HepG2 (cell line): ENCODE results near the gene RPH3AL. TPM values are rescaled to one million over a fixed set of nuclear protein-coding genes. Genes with fewer than 3 reads are reported as not detected.
A peak's percentile ranks its signal among the peaks of the same experiment; 100 is the strongest.

Experiments
- KDM5B ChIP-seq: sonication (generic); formaldehyde crosslinking; IDR thresholded peaks from 2 replicates; pipeline ENCODE4 v1.4.0; 2020; ENCODE audit warnings: missing genetic modification reagents, mild to moderate bottlenecking, borderline replicate concordance
- LCORL ChIP-seq, 2 experiments: fragments of 450-650 bp in 1 of 2; sonication (generic) in 1 of 2; formaldehyde crosslinking in 1 of 2; IDR thresholded peaks; 2 replicates each; pipeline versions ENCODE4 v1.5.0 to v1.6.1; 2017 to 2020; ENCODE audit warnings: antibody characterized with exemption in 1 of 2, missing genetic modification reagents in 1 of 2
- PITX1 ChIP-seq: sonication (generic); formaldehyde crosslinking; IDR thresholded peaks from 2 replicates; pipeline ENCODE4 v1.5.1; 2020; ENCODE audit warnings: mild to moderate bottlenecking, missing genetic modification reagents
- RAD21 ChIP-seq: fragments of 450-650 bp; formaldehyde crosslinking; IDR thresholded peaks from 2 replicates; pipeline ENCODE4 v1.5.0; 2020; ENCODE audit warnings: mild to moderate bottlenecking
- RELA ChIP-seq: sonication (generic); formaldehyde crosslinking; IDR thresholded peaks from 2 replicates; pipeline ENCODE4 v1.4.0; 2020; ENCODE audit warnings: missing genetic modification reagents
- SP1 ChIP-seq, 2 experiments: fragments of 450-650 bp in 1 of 2; sonication (generic) in 1 of 2; formaldehyde crosslinking in 1 of 2; IDR thresholded peaks; 2 replicates each; pipeline versions ENCODE4 v1.4.0 to v1.6.1; 2016 to 2020; ENCODE audit warnings: missing genetic modification reagents in 1 of 2
- TOPORS ChIP-seq: sonication (generic); formaldehyde crosslinking; IDR thresholded peaks from 2 replicates; pipeline ENCODE4 v1.8.0; 2023; ENCODE audit warnings: mild to moderate bottlenecking, missing genetic modification reagents
- YEATS4 ChIP-seq: sonication (generic); formaldehyde crosslinking; IDR thresholded peaks from 2 replicates; pipeline ENCODE4 v1.4.0; 2020; ENCODE audit warnings: missing genetic modification reagents, borderline replicate concordance
- ZBTB2 ChIP-seq: sonication (generic); formaldehyde crosslinking; IDR thresholded peaks from 2 replicates; pipeline ENCODE4 v1.8.0; 2022; ENCODE audit warnings: low read depth, missing genetic modification reagents
- ZFP37 ChIP-seq: sonication (generic); formaldehyde crosslinking; IDR thresholded peaks from 2 replicates; pipeline ENCODE4 v1.4.0; 2020; ENCODE audit warnings: missing genetic modification reagents, borderline replicate concordance
- ZFP91 ChIP-seq: sonication (generic); formaldehyde crosslinking; IDR thresholded peaks from 2 replicates; pipeline ENCODE4 v1.9.0; 2022; ENCODE audit warnings: missing genetic modification reagents, mild to moderate bottlenecking, borderline replicate concordance
- ZNF101 ChIP-seq: sonication (generic); formaldehyde crosslinking; IDR thresholded peaks from 2 replicates; pipeline ENCODE4 v1.4.0; 2020; ENCODE audit warnings: mild to moderate bottlenecking, low read depth, missing genetic modification reagents, borderline replicate concordance
- ZNF230 ChIP-seq: sonication (generic); formaldehyde crosslinking; IDR thresholded peaks from 2 replicates; pipeline ENCODE4 v1.4.0; 2020; ENCODE audit warnings: mild to moderate bottlenecking, missing genetic modification reagents
- ZNF512 ChIP-seq: sonication (generic); formaldehyde crosslinking; IDR thresholded peaks from 2 replicates; pipeline ENCODE4 v1.4.0; 2020; ENCODE audit warnings: mild to moderate bottlenecking, missing genetic modification reagents
- ZNF740 ChIP-seq: sonication (generic); formaldehyde crosslinking; IDR thresholded peaks from 2 replicates; pipeline ENCODE4 v1.4.0; 2020; ENCODE audit warnings: missing genetic modification reagents
- ZZZ3 ChIP-seq: sonication (generic); formaldehyde crosslinking; IDR thresholded peaks from 2 replicates; pipeline ENCODE4 v1.4.0; 2020; ENCODE audit warnings: missing genetic modification reagents, mild to moderate bottlenecking, borderline replicate concordance
- polyA plus RNA-seq, 8 experiments: library from polyadenylated mRNA; depleted of rRNA in 3 of 8; stranded (reverse) in 7 of 8; unstranded in 1 of 8; fragments of >200 nt; fragmentation: Illumina TruSeq in 4 of 8; extraction: Trizol in 4 of 8; gene quantifications; 2 replicates each; pipeline versions ENCODE4 v1.2.1 to v1.2.3, GENCODE V29; 2011 to 2016; ENCODE audit warnings: low read depth in 4 of 8, missing spikeins in 1 of 8, mixed read lengths in 1 of 8; ENCODE audit not compliant: insufficient read depth in 1 of 8
- total RNA-seq, 5 experiments: library from RNA; depleted of rRNA; stranded (reverse); fragments of >200 nt; fragmentation: Illumina TruSeq; extraction: Trizol; gene quantifications; 2 replicates each; pipeline ENCODE4 v1.2.3, GENCODE V29; 2016; ENCODE audit warnings: low read depth in 1 of 5
- TF ChIP-seq, protein P1 (sequence below): IDR thresholded peaks from 2 replicates; pipeline ENCODE4 v1.6.1; 2016; ENCODE audit warnings: low read depth, borderline replicate concordance
- TF ChIP-seq, protein P2 (sequence below): sonication (generic); formaldehyde crosslinking; IDR thresholded peaks from 2 replicates; pipeline ENCODE4 v1.5.1; 2020; ENCODE audit warnings: missing genetic modification reagents, mild to moderate bottlenecking, borderline replicate concordance
- TF ChIP-seq, protein P3 (sequence below): sonication (generic); formaldehyde crosslinking; conservative IDR thresholded peaks from 2 replicates; pipeline ENCODE4 v1.8.0; 2022; ENCODE audit warnings: missing genetic modification reagents

Gene RPH3AL
- total and polyA plus RNA-seq, 2 of the 13 experiments (the other 11 are each of a cell fraction or from before 2014, with no cell fraction given), result 7.8 to 16.4 TPM

- TF ChIP-seq ZNF512 (no peak), RAD21 (CRISPR knock-in tag) (peak; percentile 90), ZNF101 (CRISPR knock-in tag) (no peak), LCORL (IDR thresholded peaks at IDR 0.05) (no peak), LCORL (CRISPR knock-in tag; IDR thresholded peaks at IDR 0.05) (peak; percentile 76), ZNF740 (CRISPR knock-in tag) (0 out of 2 replicates have a peak, but pooled peaks have one; percentile 15), ZBTB2 (peak; percentile 79; the same call in 1 of the 2 replicates), KDM5B (peak; percentile 48; the same call in 1 of the 2 replicates), ZFP91 (CRISPR knock-in tag) (peak; percentile 44; the same call in 1 of the 2 replicates), TOPORS (0 out of 2 replicates have a peak, but pooled peaks have one; percentile 17), ZNF230 (no peak), ZZZ3 (CRISPR knock-in tag) (no peak), PITX1 (0 out of 2 replicates have a peak, but pooled peaks have one; percentile 20), RELA (CRISPR knock-in tag) (peak; percentile 29; the same call in 1 of the 2 replicates), ZFP37 (CRISPR knock-in tag) (no peak), YEATS4 (CRISPR knock-in tag) (peak; percentile 60; the same call in 1 of the 2 replicates), SP1 (IDR thresholded peaks at IDR 0.05) (no peak), SP1 (CRISPR knock-in tag; IDR thresholded peaks at IDR 0.05) (peak; percentile 67; the same call in 1 of the 2 replicates)
- TF ChIP-seq, protein P1, sequence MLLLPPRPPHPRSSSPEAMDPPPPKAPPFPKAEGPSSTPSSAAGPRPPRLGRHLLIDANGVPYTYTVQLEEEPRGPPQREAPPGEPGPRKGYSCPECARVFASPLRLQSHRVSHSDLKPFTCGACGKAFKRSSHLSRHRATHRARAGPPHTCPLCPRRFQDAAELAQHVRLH (CRISPR knock-in tag), result peak; percentile 27; the same call in 1 of the 2 replicates
- TF ChIP-seq, protein P2, sequence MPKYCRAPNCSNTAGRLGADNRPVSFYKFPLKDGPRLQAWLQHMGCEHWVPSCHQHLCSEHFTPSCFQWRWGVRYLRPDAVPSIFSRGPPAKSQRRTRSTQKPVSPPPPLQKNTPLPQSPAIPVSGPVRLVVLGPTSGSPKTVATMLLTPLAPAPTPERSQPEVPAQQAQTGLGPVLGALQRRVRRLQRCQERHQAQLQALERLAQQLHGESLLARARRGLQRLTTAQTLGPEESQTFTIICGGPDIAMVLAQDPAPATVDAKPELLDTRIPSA (CRISPR knock-in tag), result 0 out of 2 replicates have a peak, but pooled peaks have one; percentile 61
- TF ChIP-seq, protein P3, sequence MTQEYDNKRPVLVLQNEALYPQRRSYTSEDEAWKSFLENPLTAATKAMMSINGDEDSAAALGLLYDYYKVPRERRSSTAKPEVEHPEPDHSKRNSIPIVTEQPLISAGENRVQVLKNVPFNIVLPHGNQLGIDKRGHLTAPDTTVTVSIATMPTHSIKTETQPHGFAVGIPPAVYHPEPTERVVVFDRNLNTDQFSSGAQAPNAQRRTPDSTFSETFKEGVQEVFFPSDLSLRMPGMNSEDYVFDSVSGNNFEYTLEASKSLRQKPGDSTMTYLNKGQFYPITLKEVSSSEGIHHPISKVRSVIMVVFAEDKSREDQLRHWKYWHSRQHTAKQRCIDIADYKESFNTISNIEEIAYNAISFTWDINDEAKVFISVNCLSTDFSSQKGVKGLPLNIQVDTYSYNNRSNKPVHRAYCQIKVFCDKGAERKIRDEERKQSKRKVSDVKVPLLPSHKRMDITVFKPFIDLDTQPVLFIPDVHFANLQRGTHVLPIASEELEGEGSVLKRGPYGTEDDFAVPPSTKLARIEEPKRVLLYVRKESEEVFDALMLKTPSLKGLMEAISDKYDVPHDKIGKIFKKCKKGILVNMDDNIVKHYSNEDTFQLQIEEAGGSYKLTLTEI (CRISPR knock-in tag), result no peak
Measured at GRCh38 chr17:386141-386876, 33.7 kb upstream of the RPH3AL start (continued).
